ENCODE measurements around the gene PRH2. TPM values are rescaled to one million over a fixed set of nuclear protein-coding genes. Genes with fewer than 3 reads are reported as not detected.

Gene PRH2
- total and polyA plus RNA-seq, 11 donors = not detected

DNA sequence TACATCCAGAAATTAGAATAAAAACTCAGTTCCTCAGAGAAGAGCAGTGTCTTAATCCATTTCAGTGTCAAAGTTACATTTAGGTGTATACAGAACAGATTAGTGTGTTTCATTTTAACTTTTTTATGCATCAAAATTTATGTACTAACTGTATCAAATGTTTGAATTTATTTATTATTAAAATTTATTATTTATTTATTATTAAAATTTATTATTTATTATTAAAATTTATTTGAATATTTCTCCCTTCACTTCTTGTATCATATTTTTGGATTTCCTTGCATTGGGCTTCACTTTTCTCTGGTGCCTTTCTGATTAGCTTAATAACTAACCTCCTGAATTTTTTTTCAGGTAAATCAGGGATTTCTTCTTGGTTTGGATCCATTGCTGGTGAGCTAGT, 12.3 kb downstream of the PRH2 start:
- peaks cover 0 to 6% (median 0%) of the 10 kb centered on the region in 12 donors for H3K4me1 ChIP-seq
- TF ChIP-seq, protein P1, sequence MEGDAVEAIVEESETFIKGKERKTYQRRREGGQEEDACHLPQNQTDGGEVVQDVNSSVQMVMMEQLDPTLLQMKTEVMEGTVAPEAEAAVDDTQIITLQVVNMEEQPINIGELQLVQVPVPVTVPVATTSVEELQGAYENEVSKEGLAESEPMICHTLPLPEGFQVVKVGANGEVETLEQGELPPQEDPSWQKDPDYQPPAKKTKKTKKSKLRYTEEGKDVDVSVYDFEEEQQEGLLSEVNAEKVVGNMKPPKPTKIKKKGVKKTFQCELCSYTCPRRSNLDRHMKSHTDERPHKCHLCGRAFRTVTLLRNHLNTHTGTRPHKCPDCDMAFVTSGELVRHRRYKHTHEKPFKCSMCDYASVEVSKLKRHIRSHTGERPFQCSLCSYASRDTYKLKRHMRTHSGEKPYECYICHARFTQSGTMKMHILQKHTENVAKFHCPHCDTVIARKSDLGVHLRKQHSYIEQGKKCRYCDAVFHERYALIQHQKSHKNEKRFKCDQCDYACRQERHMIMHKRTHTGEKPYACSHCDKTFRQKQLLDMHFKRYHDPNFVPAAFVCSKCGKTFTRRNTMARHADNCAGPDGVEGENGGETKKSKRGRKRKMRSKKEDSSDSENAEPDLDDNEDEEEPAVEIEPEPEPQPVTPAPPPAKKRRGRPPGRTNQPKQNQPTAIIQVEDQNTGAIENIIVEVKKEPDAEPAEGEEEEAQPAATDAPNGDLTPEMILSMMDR (IDR thresholded peaks at IDR 0.05) = no peak
- TF ChIP-seq POLR2A (IDR thresholded peaks at IDR 0.05) = no peak
- intact Hi-C loops (cut with DNase I) = no loop called here

GRCh38 chr12:10941916-10942607, 13.0 kb downstream of the PRH2 start:
- TF ChIP-seq, protein P1 (IDR thresholded peaks at IDR 0.05) = no peak
- no peak for TF ChIP-seq POLR2A (IDR thresholded peaks at IDR 0.05)
- Histone ChIP-seq H3K36me3 (no peaks in the 10 kb centered on the region), H3K4me3 (no peak overlapping the region), H3K9me3 (peaks cover 0 to 19% (median 0%) of the 10 kb centered on the region in 12 donors), H3K27ac (no peak overlapping the region), H3K4me1 (peaks cover 0 to 6% (median 0%) of the 10 kb centered on the region in 12 donors), H3K27me3 (no peaks in the 10 kb centered on the region)
- ATAC-seq (peak in 1 of 4 donors; percentile 49), DNase-seq (no peak)
- intact Hi-C loops (cut with DNase I) = no loop called here
- WGBS, 4 donors = 60 to 79% (median 76%) methylated on average over 2 to 4 of the region's 4 CpGs

More for the DNA sequence above, 12.3 kb downstream of the PRH2 start:
- no peaks in the 10 kb centered on the region for H3K27me3 ChIP-seq
- H3K27ac ChIP-seq = no peak overlapping the region
- no peak overlapping the region for H3K4me3 ChIP-seq
- ATAC-seq = no peak
- peaks cover 0 to 12% (median 0%) of the 10 kb centered on the region in 12 donors for H3K9me3 ChIP-seq
- DNase-seq = no peak
- no peaks in the 10 kb centered on the region for H3K36me3 ChIP-seq

DNA sequence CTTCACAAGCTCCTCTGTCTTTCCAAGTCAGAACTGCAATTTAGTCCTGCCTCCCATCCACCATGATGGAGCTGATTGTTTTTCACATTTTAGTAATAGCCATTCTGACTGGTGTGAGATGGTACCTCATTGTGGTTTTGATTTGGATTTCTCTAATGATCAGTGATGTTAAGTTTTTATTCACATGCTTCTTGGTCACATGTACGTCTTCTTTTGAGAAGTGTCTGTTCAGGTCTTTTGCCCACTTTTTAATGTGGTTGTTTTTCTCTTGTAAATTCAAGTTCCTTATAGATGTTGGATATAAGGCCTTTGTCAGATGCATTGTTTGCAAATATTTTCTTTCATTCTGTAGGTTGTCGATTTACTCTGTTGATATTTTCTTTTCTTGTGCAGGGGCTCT, 14.1 kb downstream of the PRH2 start:
- Histone ChIP-seq H3K9me3 (peaks cover 0 to 22% (median 0%) of the 10 kb centered on the region in 12 donors), H3K4me1 (peaks cover 0 to 6% (median 0%) of the 10 kb centered on the region in 12 donors), H3K36me3 (no peaks in the 10 kb centered on the region), H3K27ac (no peak overlapping the region), H3K4me3 (no peak overlapping the region), H3K27me3 (no peaks in the 10 kb centered on the region)
- DNase-seq = no peak
- TF ChIP-seq, protein P1 (IDR thresholded peaks at IDR 0.05) = no peak
- TF ChIP-seq POLR2A (IDR thresholded peaks at IDR 0.05) = no peak
- intact Hi-C loops (cut with DNase I) = no loop called here
- 96 to 99% (median 98%) methylated on average over 2 of the region's 2 CpGs for WGBS, 4 donors
- no peak for ATAC-seq

DNA sequence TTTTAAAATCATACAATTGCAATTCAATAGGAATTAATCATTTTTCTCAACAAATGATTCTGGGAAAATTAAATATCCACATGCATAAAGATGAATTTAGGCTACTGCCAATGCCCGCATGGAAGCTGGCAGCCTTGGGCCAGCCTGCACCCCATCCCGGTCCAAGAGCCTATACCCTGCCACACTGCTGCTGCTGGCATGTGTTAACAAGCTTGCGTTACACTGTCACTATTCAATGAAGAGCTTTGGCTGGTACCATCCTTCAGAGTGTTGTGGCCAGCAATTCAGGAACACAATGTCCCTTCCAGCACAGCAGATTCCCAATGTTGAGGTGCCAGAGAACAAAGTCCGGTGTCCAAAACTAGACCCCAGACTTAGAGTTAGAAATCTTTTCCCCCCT, 23.6 kb downstream of the PRH2 start:
- Histone ChIP-seq H3K27ac (no peak overlapping the region), H3K9me3 (peaks cover 0 to 35% (median 2%) of the 10 kb centered on the region in 12 donors), H3K4me1 (peaks cover 0 to 11% (median 0%) of the 10 kb centered on the region in 12 donors), H3K36me3 (no peaks in the 10 kb centered on the region), H3K4me3 (no peak overlapping the region), H3K27me3 (no peaks in the 10 kb centered on the region)
- no peak for TF ChIP-seq POLR2A (IDR thresholded peaks at IDR 0.05)
- TF ChIP-seq, protein P1 (IDR thresholded peaks at IDR 0.05) = no peak
- peak; percentile 97 to 99 (median 98) for ATAC-seq
- 47 to 66% (median 65%) methylated on average over 4 of the region's 4 CpGs for WGBS, 4 donors
- peak in 4 of 5 donors; percentile 12 to 65 (median 32) for DNase-seq
- intact Hi-C loops (cut with DNase I) = loop anchor here in 1 of 10 donors (10.0 kb wide), 1 partner anchor 242 kb away; no protein-coding TSS in a partner anchor

Measured in heart left ventricle (tissue), 16 donors.